Left ventricle myocardium inferior (tissue), 1 donor: ENCODE results near the gene SPTY2D1. TPM values are rescaled to one million over a fixed set of nuclear protein-coding genes. Genes with fewer than 3 reads are reported as not detected.
"Not testable (repeated sequence)": the region's sequence is repeated elsewhere in the genome, so short reads cannot be mapped to it uniquely, and the experiment has no call there.

Experiments used
- DNase-seq: peaks from one replicate; pipeline ENCODE4 v3.0.0-alpha.2; 2020
- H3K27ac ChIP-seq: fragments of 200-600 bp; replicated peaks from 2 replicates; pipeline ENCODE4 v1.8.0; 2021
- H3K27me3 ChIP-seq: fragments of 200-600 bp; 2 replicates; pipeline ENCODE4 v1.8.0; 2021; ENCODE audit warnings: low read depth
- H3K36me3 ChIP-seq: fragments of 200-600 bp; 2 replicates; pipeline ENCODE4 v1.8.0; 2021
- H3K4me1 ChIP-seq: fragments of 200-600 bp; 2 replicates; pipeline ENCODE4 v1.8.0; 2021
- H3K4me3 ChIP-seq: fragments of 200-600 bp; 2 replicates; pipeline ENCODE4 v1.8.0; 2021; ENCODE audit warnings: mild to moderate bottlenecking, moderate library complexity
- H3K9me3 ChIP-seq: fragments of 200-600 bp; replicated peaks from 2 replicates; pipeline ENCODE4 v1.8.0; 2021
- intact Hi-C: fragments of 100-400 bp; cut with micrococcal nuclease; formaldehyde crosslinking; loops from one replicate; pipeline ENCODE4 v1.11.0; 2022
- total RNA-seq: library from RNA; stranded (reverse); fragmentation: NEBNext Ultra II Directional; extraction: Animal tissue kit (Norgen Biotek cat#: 25700); gene quantifications from one replicate; pipeline ENCODE4 v1.2.1, GENCODE V29; 2021
- TF ChIP-seq, protein P1 (sequence below): fragments of 200-600 bp; IDR thresholded peaks from 2 replicates; pipeline ENCODE4 v1.8.0; 2021; ENCODE audit warnings: antibody characterized with exemption, mild to moderate bottlenecking, borderline replicate concordance
- donor health status: DM: no; HTN: yes; CAD: no; lungs with severe emphysema.

Gene SPTY2D1
- total RNA-seq, 1 donor from 2014 or later, result 8.7 TPM

DNA sequence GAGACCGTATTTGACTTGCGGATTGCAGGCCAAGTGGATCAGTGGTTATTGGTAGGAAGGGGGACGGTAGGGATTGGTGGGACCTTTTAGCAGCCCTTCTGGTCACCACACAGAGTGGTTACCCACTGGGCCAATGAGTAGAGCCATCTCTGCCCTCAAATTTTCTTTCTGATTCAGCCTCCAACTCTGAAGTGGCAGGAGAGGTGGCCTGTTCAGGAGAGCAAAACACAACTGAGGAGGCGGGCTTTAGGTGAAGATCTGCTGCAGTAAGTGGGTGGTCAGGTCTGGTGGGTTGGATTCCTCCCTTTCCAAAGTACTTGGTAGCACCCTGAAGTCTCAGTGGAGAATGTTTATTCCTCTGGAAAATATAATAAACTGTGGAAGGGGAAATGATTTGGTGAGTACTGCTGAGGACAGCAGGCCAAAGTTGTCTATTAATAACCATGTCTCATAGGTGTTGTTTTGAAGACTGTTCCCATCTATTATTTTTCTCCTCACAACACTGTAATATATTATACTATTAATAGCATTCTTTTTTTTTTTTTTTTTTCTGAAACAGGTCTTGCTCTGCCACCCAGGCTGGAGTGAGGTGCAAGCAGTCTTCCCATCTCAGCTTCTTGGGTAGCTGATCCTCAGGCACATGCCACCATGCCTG is 33.1 kb downstream of the SPTY2D1 start:
- H3K36me3 ChIP-seq, result peaks cover 16% of the 10 kb centered on the region
- peaks cover 29% of the 10 kb centered on the region for H3K4me1 ChIP-seq
- H3K4me3 ChIP-seq, result no peak overlapping the region
- intact Hi-C loops, result no loop called here
- peak overlapping the region; percentile 75 for H3K27ac ChIP-seq
- DNase-seq, result no peak
- no peaks in the 10 kb centered on the region for H3K9me3 ChIP-seq
- H3K27me3 ChIP-seq, result no peaks in the 10 kb centered on the region
- TF ChIP-seq, protein P1, sequence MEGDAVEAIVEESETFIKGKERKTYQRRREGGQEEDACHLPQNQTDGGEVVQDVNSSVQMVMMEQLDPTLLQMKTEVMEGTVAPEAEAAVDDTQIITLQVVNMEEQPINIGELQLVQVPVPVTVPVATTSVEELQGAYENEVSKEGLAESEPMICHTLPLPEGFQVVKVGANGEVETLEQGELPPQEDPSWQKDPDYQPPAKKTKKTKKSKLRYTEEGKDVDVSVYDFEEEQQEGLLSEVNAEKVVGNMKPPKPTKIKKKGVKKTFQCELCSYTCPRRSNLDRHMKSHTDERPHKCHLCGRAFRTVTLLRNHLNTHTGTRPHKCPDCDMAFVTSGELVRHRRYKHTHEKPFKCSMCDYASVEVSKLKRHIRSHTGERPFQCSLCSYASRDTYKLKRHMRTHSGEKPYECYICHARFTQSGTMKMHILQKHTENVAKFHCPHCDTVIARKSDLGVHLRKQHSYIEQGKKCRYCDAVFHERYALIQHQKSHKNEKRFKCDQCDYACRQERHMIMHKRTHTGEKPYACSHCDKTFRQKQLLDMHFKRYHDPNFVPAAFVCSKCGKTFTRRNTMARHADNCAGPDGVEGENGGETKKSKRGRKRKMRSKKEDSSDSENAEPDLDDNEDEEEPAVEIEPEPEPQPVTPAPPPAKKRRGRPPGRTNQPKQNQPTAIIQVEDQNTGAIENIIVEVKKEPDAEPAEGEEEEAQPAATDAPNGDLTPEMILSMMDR, result no peak

DNA sequence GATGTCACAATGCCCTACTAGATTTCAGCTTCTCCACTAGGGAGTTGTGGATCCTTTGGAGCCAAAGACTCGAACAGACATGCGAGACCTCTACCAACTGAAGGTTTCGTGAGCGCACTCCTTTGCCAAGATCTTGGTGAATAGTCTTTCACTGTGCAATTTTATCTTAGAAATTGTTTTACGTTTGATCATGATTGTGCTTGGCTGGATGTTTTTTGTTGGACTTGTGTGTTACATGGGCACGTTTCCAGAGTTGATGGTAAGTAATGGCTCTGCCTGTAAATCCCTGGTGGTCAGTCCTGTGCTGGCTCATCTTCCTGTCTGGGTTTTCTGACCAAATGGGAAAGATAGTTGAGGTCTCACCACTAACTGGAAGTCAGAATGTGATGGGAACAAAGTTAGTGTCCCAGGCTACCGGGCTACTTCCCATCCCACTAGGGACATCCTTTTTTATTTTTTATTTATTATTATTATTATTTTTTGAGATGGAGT is 34.4 kb downstream of the SPTY2D1 start, which contains the start of gene MISFA:
Gene MISFA (plus strand): TSS at position 51 of the 492 bp plus-strand sequence. CDS start 140 bp downstream, at position 191.
- Histone ChIP-seq H3K4me1 (peaks cover 29% of the 10 kb centered on the region), H3K4me3 (no peak within 1 kb of the TSS), H3K36me3 (peaks cover 18% of the 10 kb centered on the region), H3K9me3 (no peaks in the 10 kb centered on the region), H3K27me3 (no peaks in the 10 kb centered on the region), H3K27ac (peak within 1 kb of the TSS; percentile 75)
- no peak for DNase-seq
- intact Hi-C loops, result no loop called here
- TF ChIP-seq, protein P1, result no peak

DNA sequence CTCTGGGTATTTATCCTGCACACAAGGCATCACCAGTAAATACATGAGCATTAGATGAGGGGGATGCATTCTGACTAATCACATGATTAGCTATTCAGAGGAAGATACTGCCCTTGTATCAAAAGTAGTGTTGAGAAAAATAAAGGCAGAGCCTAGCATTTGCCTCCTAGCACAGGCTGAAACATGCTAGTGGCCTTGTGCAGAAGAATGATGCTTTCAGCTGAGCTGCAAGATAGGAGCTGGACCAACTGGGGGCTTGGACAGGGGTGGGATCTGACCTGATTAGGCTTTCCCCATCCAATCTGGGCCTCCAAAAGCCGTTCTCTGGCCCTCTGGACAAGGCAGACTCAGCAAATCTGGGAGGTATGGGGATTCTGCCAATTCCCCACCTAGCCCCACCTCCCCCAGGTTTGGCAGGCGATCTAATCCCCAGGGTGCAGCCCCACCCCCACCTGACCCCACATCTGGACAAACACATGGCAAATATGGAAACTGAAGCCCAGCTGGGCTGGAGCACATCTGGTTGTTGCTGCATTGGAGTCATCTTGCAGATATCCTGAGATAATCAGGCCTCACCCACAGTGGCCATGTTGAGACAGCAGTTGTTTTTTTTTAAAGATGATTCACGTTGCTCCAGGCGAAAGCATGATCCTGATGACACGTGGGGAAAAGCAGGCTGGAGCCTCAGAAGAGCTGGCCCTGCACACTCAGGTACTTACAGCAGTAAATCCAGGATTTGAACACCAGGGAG is 39.0 kb downstream of the SPTY2D1 start:
- DNase-seq, result no peak
- no peaks in the 10 kb centered on the region for H3K9me3 ChIP-seq
- no peak overlapping the region for H3K4me3 ChIP-seq
- no peak overlapping the region for H3K27ac ChIP-seq
- H3K36me3 ChIP-seq, result peaks cover 18% of the 10 kb centered on the region
- H3K27me3 ChIP-seq, result no peaks in the 10 kb centered on the region
- TF ChIP-seq, protein P1, result no peak
- peaks cover 26% of the 10 kb centered on the region for H3K4me1 ChIP-seq
- intact Hi-C loops, result no loop called here

DNA sequence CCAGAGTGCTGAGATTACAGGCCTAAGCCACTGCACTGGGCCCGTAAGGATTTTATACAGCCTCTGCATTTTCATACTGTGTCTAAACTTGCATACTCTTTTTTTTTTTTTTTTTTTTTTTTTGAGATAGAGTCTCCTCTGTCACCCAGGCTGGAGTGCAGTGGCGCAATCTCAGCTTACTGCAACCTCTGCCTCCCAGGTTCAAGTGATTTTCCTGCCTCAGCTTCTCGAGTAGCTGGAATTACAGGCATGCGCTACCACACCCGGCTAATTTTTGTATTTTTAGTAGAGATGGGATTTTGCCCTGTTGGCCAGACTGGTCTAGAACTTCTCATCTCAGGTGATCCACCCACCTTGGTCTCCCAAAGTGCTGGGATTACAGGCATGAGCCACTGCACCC is 40.1 kb downstream of the SPTY2D1 start:
- H3K4me1 ChIP-seq, result peaks cover 36% of the 10 kb centered on the region
- H3K27me3 ChIP-seq, H3K4me3 ChIP-seq, intact Hi-C loops, H3K27ac ChIP-seq, DNase-seq, H3K9me3 ChIP-seq: not testable (repeated sequence)
- peaks cover 18% of the 10 kb centered on the region for H3K36me3 ChIP-seq

DNA sequence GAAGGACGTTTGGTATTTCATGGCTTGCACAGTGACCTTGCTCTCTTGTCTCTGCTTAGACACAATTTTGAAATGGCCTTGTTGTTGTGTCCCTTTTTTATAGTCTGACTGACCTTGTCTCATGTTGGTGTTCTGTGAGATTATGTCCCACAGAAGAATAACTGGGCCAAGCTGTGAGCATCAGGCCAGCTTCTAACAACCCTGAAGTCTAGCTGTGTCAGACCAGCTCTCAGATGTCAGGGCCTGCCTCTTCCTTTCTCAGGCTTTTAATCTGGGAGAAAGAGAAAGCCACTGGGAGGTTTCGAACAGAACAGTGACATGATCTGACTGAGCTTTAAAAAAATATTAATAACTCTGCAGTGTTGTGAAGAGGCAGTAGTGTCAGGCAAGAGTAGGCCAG is 43.6 kb downstream of the SPTY2D1 start:
- Histone ChIP-seq H3K27me3 (no peaks in the 10 kb centered on the region), H3K4me1 (peaks cover 62% of the 10 kb centered on the region), H3K4me3 (peak overlapping the region; percentile 82), H3K36me3 (peaks cover 3% of the 10 kb centered on the region), H3K27ac (peak overlapping the region; percentile 87), H3K9me3 (no peaks in the 10 kb centered on the region)
- DNase-seq, result no peak
- intact Hi-C loops, result no loop called here
- TF ChIP-seq, protein P1, result no peak
